LoVo (cell line): Measurements from ENCODE around the gene HOXB3.

Experiments
- DNase-seq: peaks from one replicate; pipeline ENCODE4 v3.0.0-alpha.2; 2016; ENCODE audit warnings: low spot score

The HOXB3 gene

DNA sequence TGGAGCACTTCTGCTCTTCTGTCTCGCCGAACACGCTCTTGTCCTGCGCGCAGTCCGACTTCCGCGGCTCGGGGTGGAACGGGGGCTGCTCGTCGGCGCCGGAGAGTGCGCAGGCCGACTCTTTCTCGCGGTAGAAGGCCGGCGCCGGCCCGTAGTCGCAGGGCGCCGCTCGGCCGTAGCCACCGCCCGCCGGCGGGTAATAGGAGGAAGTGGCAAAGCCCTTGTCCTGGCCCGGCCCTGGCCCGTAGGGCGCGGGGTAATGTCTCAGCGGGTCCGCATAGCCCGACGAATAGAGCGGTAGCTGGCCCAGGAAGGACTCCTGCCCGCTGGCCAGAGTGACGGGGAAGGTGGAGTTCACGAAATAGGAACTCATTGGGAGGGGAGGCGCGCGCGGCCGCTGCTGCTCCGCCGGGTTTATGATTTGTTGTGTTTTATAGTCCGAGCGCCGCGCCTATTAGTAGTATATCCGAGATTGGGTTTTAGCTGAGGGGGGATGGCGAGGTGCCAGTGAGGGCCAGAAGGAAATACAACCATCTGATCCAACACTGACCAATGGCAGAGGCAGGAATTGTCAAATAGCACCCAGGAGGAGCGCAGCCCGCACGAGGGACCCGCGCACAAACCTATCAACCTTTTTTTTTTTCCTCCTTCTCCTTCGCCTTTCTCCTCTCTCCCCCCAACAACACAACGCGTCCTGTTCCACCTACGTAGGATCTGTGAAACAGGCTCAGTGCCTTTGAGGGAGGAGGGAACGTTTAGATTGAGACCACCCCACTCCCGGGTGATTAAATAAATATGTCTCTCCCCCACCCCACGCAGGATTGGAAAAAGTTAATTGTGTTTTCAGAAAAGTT, 8.0 kb upstream of the HOXB3 start:
- no peak for DNase-seq

DNA sequence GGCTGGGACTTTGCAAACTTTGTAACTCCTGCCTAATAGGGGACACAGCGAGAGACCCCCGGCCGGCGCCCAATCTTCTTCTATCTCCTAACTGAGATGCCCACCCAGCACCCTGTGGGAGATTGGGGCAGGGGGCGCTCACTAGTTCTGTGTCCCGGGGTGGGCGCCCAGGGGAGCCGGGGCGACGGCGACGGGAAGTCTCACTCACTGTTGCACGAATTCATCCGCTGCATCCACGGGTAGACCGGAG, 7.4 kb upstream of the HOXB3 start:
- DNase-seq, result no peak

DNA sequence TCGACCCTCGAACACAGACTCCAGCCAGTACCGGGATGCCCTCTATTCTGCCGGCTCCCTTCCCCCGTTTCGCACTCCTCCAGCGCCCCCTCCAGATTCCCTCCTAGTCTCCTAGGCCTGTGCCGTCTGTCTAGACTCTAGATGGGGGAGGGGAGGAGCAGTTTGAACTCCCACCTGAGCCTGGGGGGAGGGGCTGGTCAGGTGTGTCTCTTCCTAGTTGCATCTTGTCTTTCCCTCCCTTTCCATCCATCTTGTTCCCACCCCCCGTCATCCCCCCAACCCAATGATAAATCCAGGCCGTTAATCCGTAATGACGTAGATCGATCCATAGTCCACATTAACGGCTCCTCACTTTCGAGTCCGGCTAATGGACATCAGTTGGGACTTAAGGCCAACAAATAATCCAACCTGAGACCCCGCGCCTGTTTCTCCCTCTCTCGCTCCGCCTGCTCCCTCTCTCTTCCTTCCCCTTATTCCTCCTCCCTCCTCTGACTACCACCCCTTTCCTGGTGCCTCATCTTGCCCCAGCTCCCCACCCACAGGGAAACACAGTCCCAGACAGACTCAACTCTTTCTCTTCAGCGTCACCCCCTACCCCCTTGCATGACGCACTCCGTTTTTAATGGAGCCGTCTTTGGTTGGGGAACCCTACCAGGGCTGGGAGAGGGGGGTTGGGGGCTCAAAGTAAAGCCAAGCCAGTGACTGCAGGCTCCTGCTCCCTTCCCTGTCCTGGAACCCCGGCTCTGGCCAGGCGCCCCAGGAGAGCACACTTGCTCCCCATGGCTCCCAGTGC, 6.9 kb upstream of the HOXB3 start:
- DNase-seq, result no peak

GRCh38 chr17:48596000-48596734, 6.1 kb upstream of the HOXB3 start:
- DNase-seq, result no peak

- no peak for DNase-seq
Observed at GRCh38 chr17:48595278-48595999, 5.4 kb upstream of the HOXB3 start.

- DNase-seq, result no peak
Observed at GRCh38 chr17:48594538-48595277, 4.7 kb upstream of the HOXB3 start.

DNA sequence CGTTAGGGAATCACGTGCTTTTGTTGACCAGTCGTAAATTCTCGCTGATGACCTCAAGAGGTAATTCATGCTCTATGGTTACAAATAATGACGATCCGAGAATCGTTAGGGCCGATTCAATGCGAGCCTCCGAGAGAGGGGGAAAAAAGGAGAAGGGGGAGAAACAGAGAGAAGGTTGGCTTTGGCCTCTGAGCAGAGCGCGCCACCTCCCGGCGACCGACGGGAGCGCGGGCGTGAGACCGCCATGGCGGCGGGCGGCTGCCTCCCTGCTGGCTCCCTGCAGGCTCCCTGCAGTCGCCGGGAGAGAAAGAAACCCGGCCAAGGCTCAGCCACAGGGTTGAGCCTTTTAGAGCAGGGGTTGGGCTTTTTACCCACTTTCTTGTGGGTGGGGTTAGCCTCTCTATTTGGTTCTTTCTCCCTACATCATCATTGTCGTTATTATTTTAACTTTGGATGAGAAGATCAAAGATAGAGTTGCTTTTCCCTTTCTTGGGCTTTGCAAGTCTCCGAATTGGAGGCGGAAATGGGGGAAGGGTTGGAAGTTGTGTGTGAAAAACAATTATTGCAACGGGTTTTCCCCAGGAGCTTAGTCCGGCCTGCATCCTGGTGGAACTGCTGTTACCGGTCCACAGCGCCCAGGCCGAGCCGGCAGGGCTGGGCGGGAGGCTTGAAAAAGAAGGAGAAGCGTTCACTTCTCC, 3.9 kb upstream of the HOXB3 start:
- no peak for DNase-seq

- no peak for DNase-seq
Observed at GRCh38 chr17:48593126-48593829, 3.2 kb upstream of the HOXB3 start, which contains the start of gene HOXB5. Gene HOXB5 (minus strand): TSS chr17:48593779. CDS start chr17:48593682, 97 bp downstream.

DNA sequence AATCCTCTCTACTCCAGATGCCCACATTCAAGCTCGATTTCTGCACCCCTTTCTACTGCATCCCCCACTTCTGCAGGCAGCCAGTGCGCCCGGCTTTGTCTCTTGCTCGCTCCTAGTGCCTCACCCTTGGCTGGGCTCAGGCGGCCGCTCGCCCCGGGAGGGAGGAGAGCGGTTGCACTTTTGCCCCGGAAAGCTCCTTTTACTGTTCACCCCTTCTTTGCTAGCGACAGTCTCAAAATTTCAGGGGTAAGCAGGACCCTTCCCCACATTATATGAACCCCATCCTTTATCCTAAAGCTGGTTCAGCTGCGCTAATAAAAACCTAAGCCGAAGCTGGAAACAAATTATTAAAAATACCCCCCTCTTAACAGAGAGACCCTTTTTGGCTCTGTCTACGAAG, 2.5 kb upstream of the HOXB3 start:
- no peak for DNase-seq

DNA sequence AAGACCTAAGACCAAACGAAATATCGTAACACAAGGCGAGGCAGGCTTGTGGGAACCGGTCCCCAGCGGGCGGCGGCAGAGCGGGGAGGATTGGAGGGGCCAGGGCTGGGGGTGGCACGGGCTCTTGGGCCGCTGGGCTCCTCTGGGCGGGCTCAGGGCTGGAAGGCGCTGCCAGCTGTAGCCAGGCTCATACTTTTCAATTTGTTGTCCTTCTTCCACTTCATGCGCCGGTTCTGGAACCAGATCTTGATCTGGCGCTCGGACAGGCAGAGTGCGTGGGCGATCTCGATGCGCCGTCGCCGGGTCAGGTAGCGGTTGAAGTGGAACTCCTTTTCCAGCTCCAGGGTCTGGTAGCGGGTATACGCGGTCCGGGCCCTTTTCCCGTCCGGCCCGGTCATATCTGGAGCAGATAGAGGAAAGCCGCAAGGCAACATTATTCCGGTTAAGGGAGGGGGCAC, 2.0 kb upstream of the HOXB3 start:
- no peak for DNase-seq

DNA sequence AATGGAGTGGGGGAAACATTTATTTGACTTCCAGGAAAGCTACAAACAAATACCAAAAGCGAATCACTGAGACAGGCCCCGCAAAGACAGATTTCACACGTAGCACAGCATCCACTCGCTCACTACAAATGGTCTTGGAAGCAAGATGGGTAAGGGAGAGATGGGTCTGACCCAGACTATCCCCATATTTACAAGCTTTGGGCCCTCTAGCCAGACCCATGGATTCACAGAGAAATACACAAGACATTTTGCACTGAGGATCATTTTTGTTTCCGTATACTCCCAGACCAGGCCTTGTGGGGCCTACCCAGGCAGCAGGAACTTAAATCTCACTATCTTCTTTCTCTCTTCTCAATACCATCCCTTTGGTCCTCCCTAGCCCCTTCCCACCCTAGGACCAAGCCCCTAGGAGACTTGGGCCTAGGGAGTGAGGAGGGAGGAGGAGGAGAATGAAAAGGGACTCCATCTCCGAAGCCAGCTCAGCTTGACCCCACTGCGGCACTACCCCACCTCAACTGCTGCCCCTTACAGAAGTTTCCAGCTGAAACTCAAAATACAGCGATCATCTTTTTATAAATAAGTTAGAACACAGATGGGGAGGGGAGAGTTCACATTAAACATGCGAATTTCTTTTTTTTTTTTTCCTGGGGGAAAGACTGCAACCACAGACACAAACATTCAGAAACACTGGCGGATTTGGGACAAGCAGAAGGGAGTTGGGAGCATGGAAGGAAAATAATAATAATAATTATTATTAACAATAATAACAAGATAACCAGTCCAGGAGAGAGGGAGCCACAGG, 1.4 kb upstream of the HOXB3 start:
- no peak for DNase-seq

GRCh38 chr17:48590607-48591161, 643 bp upstream of the HOXB3 start:
- DNase-seq, result no peak

- DNase-seq, result no peak
Observed at GRCh38 chr17:48589060-48589830, 796 bp downstream of the HOXB3 start.

GRCh38 chr17:48588528-48588927, 1.5 kb downstream of the HOXB3 start:
- no peak for DNase-seq

DNA sequence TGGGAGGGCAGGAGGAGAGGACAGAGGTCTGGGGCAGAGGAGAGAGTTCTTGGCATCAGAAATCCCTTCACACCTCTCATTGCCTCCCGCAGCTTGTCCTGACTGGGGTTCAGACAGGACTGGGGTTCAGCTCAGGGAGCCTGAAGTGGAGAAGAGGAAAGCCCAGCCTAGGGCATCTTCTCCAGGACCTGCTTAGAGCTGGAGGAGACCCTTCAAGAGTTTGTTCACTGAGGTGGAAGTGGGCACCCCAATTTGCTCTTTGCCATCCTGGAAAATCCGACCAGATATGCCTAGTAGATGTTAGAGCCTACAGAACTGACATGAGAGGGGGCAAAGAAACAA, 2.0 kb downstream of the HOXB3 start:
- DNase-seq, result no peak

GRCh38 chr17:48587276-48588073, 2.6 kb downstream of the HOXB3 start:
- DNase-seq, result no peak
